HG03460 (cell line): ENCODE results near the gene NUMB.

Experiments
- ATAC-seq: cut with Tn5 transposase; IDR thresholded peaks from one replicate; pipeline ENCODE4 v1.9.1; 2021; ENCODE audit not compliant: unreplicated experiment

Gene NUMB

GRCh38 chr14:73234586-73235394, 223.6 kb downstream of the NUMB start:
- ATAC-seq: no peak

GRCh38 chr14:73234029-73234428, 224.3 kb downstream of the NUMB start:
- no peak for ATAC-seq

- ATAC-seq: no peak
Measured at GRCh38 chr14:73233564-73233963, 224.8 kb downstream of the NUMB start.

GRCh38 chr14:73232984-73233383, 225.4 kb downstream of the NUMB start:
- no peak for ATAC-seq

- ATAC-seq: no peak
Measured at GRCh38 chr14:73231981-73232851, 226.1 kb downstream of the NUMB start.

GRCh38 chr14:73230051-73230450, 228.3 kb downstream of the NUMB start:
- no peak for ATAC-seq

GRCh38 chr14:73227812-73228781, 230.2 kb downstream of the NUMB start:
- ATAC-seq: no peak

GRCh38 chr14:73225496-73225895, 232.8 kb downstream of the NUMB start:
- no peak for ATAC-seq
